Activated naive CD8-positive, alpha-beta T cell treated with anti-CD3 and anti-CD28 coated beads, Interleukin-2, amount 10 ng/mL, durations not matched to agents 7 days and 5 days (primary cell): ENCODE results near the gene ANKRD36. TPM values are rescaled to one million over a fixed set of nuclear protein-coding genes. Genes with fewer than 3 reads are reported as not detected.
"Not testable (repeated sequence)": the region's sequence is repeated elsewhere in the genome, so short reads cannot be mapped to it uniquely, and the experiment has no call there.

Experiments
- ATAC-seq: fragments of 150-1000 bp; cut with Tn5 transposase; one replicate; pipeline ENCODE4 v1.10.0; 2021; ENCODE audit warnings: low read depth, moderate library complexity
- POLR2A ChIA-PET: fragments of 350-600 bp; sonication (Branson Sonifier 250); formaldehyde crosslinking; loops from one replicate; lab custom pipeline; 2021; ENCODE audit warnings: antibody characterized with exemption; lab: Charles Lee
- DNase-seq: peaks from one replicate; pipeline ENCODE4 v3.0.0; 2021
- H3K27ac Mint-ChIP-seq: one replicate; pipeline ENCODE4 v1.8.0; 2022; ENCODE audit warnings: mild to moderate bottlenecking, mixed read lengths
- H3K27me3 Mint-ChIP-seq: one replicate; pipeline ENCODE4 v1.8.0; 2022; ENCODE audit warnings: mild to moderate bottlenecking, moderate library complexity, mixed read lengths
- H3K36me3 Mint-ChIP-seq: one replicate; pipeline ENCODE4 v1.8.0; 2021; ENCODE audit warnings: mild to moderate bottlenecking, mixed read lengths
- H3K4me1 Mint-ChIP-seq: one replicate; pipeline ENCODE4 v1.8.0; 2021; ENCODE audit warnings: mixed read lengths
- H3K4me3 Mint-ChIP-seq: one replicate; pipeline ENCODE4 v1.8.0; 2022; ENCODE audit warnings: mild to moderate bottlenecking, moderate library complexity, mixed read lengths
- H3K9me3 Mint-ChIP-seq: one replicate; pipeline ENCODE4 v1.8.0; 2021; ENCODE audit warnings: mixed read lengths
- total RNA-seq, 2 experiments: library from RNA; stranded (reverse); gene quantifications; one replicate each; pipeline ENCODE4 v1.2.3, GENCODE V29; 2021

The ANKRD36 gene
- total RNA-seq, 2 experiments from 2014 or later, result 68.9 to 69.3 TPM

GRCh38 chr2:97093983-97094771 is 18.8 kb upstream of the ANKRD36 start:
- H3K9me3 Mint-ChIP-seq, POLR2A ChIA-PET, H3K27me3 Mint-ChIP-seq, DNase-seq, H3K36me3 Mint-ChIP-seq, H3K27ac Mint-ChIP-seq: not testable (repeated sequence)
- H3K4me3 Mint-ChIP-seq, result peak overlapping the region; percentile 57
- H3K4me1 Mint-ChIP-seq, result peaks cover 11% of the 10 kb centered on the region
- peak; percentile 31 for ATAC-seq

DNA sequence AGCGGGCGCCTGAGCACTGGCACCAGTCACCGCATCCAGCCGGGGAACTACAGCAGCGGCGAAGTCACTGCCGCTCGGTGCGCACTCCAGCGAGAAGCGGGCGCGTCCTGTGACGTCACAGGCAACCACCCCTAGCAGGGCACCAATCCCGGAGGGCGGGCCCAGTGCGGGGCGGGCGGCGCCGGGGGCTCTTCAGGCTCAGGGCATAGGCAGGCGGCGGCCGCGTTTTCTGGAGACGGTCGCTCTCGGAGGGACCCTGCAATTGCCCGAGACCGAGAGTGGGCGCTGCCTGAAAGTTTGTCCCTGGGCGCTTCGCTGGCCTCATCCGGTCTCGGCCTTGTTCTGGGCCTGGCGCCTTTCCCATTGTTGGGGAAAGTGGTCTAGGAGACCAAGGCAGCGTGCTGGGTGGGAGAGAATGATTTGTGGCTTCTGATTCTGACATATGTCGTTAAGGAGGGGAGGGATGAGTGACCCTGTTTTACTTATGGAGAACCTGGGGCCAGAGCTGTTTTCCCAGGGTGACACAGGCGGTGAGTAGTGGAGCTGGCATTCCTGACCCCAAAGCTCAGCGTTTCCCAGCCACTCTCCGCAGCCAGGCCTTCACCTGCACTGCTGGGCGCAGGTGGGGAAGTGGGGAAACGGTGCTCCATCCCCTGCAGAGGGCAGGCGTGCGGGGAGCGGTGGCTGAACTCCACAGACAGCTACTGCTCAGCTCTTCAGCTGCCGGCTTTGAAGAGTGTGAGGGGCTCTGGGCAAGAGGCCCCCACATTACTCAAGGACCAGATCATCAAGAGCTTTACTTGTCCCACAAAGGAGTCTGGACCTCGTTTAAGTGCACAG is 18.0 kb upstream of the ANKRD36 start, which contains the start of gene FAHD2B:
Gene FAHD2B, minus strand, starts transcription at position 111 of the 840 bp plus-strand sequence. CDS start 3,176 bp downstream, outside the sequence.
- H3K9me3 Mint-ChIP-seq, POLR2A ChIA-PET, H3K36me3 Mint-ChIP-seq: not testable (repeated sequence)
- peak; percentile 79 for DNase-seq
- H3K27ac Mint-ChIP-seq, result peak within 1 kb of the TSS; percentile 58
- peak; percentile 97 for ATAC-seq
- H3K4me1 Mint-ChIP-seq, result peaks cover 11% of the 10 kb centered on the region
- peaks cover 12% of the 10 kb centered on the region for H3K27me3 Mint-ChIP-seq
- H3K4me3 Mint-ChIP-seq, result peak within 1 kb of the TSS; percentile 82

- peaks cover 6% of the 10 kb centered on the region for H3K9me3 Mint-ChIP-seq
- peaks cover 2% of the 10 kb centered on the region for H3K36me3 Mint-ChIP-seq
- POLR2A ChIA-PET, result no interaction called here
- H3K4me3 Mint-ChIP-seq, result peak overlapping the region; percentile 82
- H3K27me3 Mint-ChIP-seq, result peaks cover 13% of the 10 kb centered on the region
- H3K27ac Mint-ChIP-seq, result peak overlapping the region; percentile 18
- DNase-seq, result no peak
- ATAC-seq, result no peak
- H3K4me1 Mint-ChIP-seq, result peaks cover 11% of the 10 kb centered on the region
Observed at GRCh38 chr2:97095661-97096060, 17.3 kb upstream of the ANKRD36 start.

DNA sequence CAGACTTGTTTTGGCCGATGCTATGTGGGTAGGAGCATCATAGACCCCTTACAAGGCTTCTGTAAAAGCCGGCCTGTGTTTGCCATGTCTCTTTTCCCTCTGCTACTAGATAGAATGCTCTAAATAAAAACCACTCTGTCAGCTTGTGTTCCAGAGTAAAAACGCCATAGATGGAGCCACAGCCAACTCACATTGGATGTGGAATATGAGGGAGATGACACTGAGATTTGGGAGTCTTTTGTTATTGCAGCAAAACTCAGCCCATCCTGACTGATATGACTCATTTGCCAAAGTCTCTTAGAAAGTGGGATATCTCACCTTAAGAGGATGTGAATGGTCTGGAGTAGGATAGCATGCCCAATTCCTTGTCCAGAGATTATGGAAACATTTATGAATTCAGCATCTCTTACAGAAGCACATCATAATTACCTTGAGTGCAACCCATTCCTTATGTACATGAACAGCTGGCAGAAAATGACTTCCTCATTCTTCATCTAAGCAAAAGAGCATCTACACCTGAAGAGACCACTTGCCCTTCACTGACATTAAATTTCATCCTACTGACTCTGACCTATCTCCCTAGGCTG is 14.1 kb upstream of the ANKRD36 start:
- H3K9me3 Mint-ChIP-seq, POLR2A ChIA-PET, H3K4me3 Mint-ChIP-seq: not testable (repeated sequence)

DNA sequence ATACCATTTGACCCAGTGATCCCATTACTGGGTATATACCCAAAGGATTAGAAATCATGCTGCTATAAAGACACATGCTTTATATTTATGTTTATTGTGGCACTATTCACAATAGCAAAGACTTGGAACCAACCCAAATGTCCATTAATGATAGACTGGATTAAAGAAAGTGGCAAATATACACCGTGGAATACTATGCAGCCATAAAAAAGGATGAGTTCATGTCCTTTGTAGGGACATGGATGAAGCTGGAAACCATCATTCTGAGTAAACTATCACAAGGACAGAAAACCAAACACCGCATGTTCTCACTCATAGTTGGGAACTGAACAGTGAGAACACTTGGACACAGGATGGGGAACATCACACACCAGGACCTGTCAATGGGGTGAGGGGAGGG is 6.1 kb upstream of the ANKRD36 start:
- H3K4me3 Mint-ChIP-seq, H3K27ac Mint-ChIP-seq, POLR2A ChIA-PET, DNase-seq, H3K36me3 Mint-ChIP-seq, H3K4me1 Mint-ChIP-seq, ATAC-seq: not testable (repeated sequence)
- Mint-ChIP-seq H3K9me3 (peaks cover 12% of the 10 kb centered on the region), H3K27me3 (peaks cover 61% of the 10 kb centered on the region)

More for the DNA sequence above, 14.1 kb upstream of the ANKRD36 start:
- not testable (repeated sequence) for H3K36me3 Mint-ChIP-seq, ATAC-seq, H3K27ac Mint-ChIP-seq, H3K4me1 Mint-ChIP-seq, DNase-seq
- H3K27me3 Mint-ChIP-seq, result peaks cover 33% of the 10 kb centered on the region

DNA sequence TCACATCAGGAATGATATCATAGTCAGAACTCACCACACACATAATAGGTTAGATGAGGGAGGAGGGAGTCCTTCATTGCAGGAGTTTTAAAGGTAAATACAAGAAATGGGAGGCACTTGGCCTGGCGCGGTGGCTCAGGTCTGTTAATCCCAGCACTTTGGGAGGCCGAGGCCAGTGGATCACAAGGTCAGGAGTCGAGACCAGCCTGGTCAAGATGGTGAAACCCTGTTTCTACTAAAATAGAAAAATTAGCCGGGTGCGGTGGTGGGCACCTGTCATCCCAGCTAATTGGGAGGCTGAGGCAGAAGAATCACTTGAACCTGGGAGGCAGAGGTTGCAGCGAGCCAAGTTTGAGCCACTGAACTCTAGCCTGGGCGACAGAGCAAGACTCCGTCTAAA is 1.7 kb upstream of the ANKRD36 start:
- POLR2A ChIA-PET, result interaction anchor here (2.8 kb wide), 1 partner anchor 253 kb away, joined by 23 read pairs; the partner anchor contains the start of gene ANKRD39
- H3K36me3 Mint-ChIP-seq, H3K9me3 Mint-ChIP-seq, DNase-seq, H3K4me3 Mint-ChIP-seq, H3K4me1 Mint-ChIP-seq, H3K27ac Mint-ChIP-seq, ATAC-seq: not testable (repeated sequence)
- peaks cover 36% of the 10 kb centered on the region for H3K27me3 Mint-ChIP-seq

- DNase-seq (peak; percentile 71), ATAC-seq (peak; percentile 42)
- not testable (repeated sequence) for H3K4me1 Mint-ChIP-seq, H3K9me3 Mint-ChIP-seq, H3K36me3 Mint-ChIP-seq
- POLR2A ChIA-PET, result interaction anchor here (0.8 to 2.8 kb wide), 5 partner anchors 149 to 576 kb away, joined by 3 to 23 read pairs (median 7); partner anchors contain the start of genes ANKRD39 and ARID5A
- peak overlapping the region; percentile 95 for H3K27ac Mint-ChIP-seq
- H3K27me3 Mint-ChIP-seq, result peaks cover 29% of the 10 kb centered on the region
- H3K4me3 Mint-ChIP-seq, result peak overlapping the region; percentile 86
Observed at GRCh38 chr2:97112320-97113049, 468 bp upstream of the ANKRD36 start.

DNA sequence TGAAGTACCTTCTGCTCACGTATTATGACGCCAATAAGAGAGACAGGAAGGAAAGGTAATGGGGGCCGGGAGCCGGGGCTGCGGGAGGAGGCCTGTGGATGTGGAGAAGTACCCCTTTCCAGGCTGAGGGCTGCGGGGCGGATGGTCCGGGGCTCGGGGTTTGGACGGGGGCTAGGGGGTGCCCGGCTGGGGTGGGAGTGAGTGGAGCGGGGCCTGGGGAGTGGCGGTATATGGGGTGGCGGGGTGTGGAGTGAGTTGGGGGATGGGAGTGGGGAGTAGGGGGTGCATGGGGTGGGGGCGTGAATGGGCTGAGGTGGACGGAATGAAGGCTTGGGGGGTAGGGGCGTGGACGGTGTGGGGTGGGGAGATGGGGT is 916 bp downstream of the ANKRD36 start:
- Mint-ChIP-seq H3K27ac (peak overlapping the region; percentile 99), H3K27me3 (peaks cover 24% of the 10 kb centered on the region), H3K4me3 (peak overlapping the region; percentile 100)
- H3K4me1 Mint-ChIP-seq, H3K9me3 Mint-ChIP-seq, DNase-seq, H3K36me3 Mint-ChIP-seq: not testable (repeated sequence)
- POLR2A ChIA-PET, result interaction anchor here (1.3 to 2.8 kb wide), 2 partner anchors 151 to 256 kb away, joined by 7 to 23 read pairs; partner anchors contain the start of gene ANKRD39
- peak; percentile 22 for ATAC-seq

DNA sequence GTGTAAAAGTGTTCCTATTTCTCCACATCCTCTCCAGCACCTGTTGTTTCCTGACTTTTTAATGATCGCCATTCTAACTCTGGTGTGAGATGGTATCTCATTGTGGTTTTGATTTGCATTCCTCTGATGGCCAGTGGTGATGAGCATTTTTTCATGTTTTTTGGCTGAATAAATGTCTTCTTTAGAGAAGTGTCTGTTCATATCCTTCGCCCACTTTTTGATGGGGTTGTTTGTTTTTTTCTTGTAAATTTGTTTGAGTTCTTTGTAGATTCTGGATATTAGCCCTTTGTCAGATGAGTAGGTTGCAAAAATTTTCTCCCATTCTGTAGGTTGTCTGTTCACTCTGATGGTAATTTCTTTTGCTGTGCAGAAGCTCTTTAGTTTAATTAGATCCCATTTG is 16.1 kb downstream of the ANKRD36 start:
- DNase-seq, ATAC-seq: not testable (repeated sequence)
- H3K36me3 Mint-ChIP-seq, result peaks cover 27% of the 10 kb centered on the region

GRCh38 chr2:97144016-97144415 is 31.1 kb downstream of the ANKRD36 start:
- DNase-seq, ATAC-seq, H3K27ac Mint-ChIP-seq, H3K27me3 Mint-ChIP-seq, H3K4me1 Mint-ChIP-seq, H3K4me3 Mint-ChIP-seq, POLR2A ChIA-PET, H3K9me3 Mint-ChIP-seq: not testable (repeated sequence)
- H3K36me3 Mint-ChIP-seq, result peaks cover 19% of the 10 kb centered on the region

More for the DNA sequence above, 16.1 kb downstream of the ANKRD36 start:
- H3K27ac Mint-ChIP-seq, POLR2A ChIA-PET, H3K4me3 Mint-ChIP-seq, H3K9me3 Mint-ChIP-seq, H3K27me3 Mint-ChIP-seq, H3K4me1 Mint-ChIP-seq: not testable (repeated sequence)

DNA sequence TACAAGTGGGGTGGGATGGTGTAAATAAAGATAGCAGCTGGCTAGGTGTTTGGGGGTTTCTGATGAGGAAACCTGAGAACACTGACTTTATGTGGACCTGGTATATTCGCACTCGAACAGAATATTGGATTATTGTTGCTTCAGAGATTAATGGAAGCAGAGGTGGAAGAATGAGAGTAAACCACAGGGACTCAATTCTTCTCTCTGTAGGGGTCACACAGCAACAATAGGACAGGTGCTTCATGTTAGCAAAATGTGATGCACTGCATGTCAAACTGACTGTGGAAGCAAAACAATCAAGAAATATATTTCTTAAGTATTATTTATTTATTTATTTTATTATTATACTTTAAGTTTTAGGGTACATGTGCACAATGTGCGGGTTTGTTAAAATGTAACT is 53.6 kb downstream of the ANKRD36 start:
- POLR2A ChIA-PET, DNase-seq, ATAC-seq, H3K27me3 Mint-ChIP-seq, H3K4me3 Mint-ChIP-seq, H3K27ac Mint-ChIP-seq, H3K4me1 Mint-ChIP-seq: not testable (repeated sequence)
- Mint-ChIP-seq H3K36me3 (peaks cover 31% of the 10 kb centered on the region), H3K9me3 (peaks cover 12% of the 10 kb centered on the region)

DNA sequence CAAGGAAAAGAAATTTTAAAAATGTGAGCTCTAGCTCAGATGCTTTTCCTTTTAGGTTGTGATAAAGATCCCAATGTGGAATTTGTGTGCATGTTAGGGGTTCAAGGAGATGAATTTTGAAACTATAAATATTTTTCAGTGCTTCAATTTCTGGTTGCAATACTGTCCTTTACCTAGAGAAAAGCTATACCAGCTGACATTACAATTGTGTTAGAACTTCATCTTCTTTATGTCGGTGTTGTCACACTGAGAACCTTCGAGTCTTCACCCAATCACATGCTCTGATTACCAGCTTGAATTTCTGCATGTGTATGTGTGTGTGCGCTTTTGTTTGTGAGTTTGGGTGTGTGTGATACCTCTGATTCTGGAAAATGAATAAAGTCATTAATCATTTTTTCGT is 55.0 kb downstream of the ANKRD36 start:
- H3K4me3 Mint-ChIP-seq, H3K27me3 Mint-ChIP-seq, H3K27ac Mint-ChIP-seq, H3K4me1 Mint-ChIP-seq, ATAC-seq, POLR2A ChIA-PET, DNase-seq: not testable (repeated sequence)
- H3K9me3 Mint-ChIP-seq, result peaks cover 12% of the 10 kb centered on the region
- peaks cover 31% of the 10 kb centered on the region for H3K36me3 Mint-ChIP-seq
